SK-N-SH (cell line): ENCODE measurements around the gene FZD10. TPM values are rescaled to one million over a fixed set of nuclear protein-coding genes. Genes with fewer than 3 reads are reported as not detected.

Experiments used
- CTCF ChIA-PET: fragments of 300-600, 350-600 bp; formaldehyde crosslinking; extraction: SDS; loops from one replicate; lab custom pipeline; 2021; lab: Yijun Ruan, JAX
- POLR2A ChIA-PET: fragments of 350-600 bp; sonication (Branson Sonifier 250); formaldehyde crosslinking; extraction: SDS; loops from one replicate; lab custom pipeline; 2020; ENCODE audit warnings: antibody characterized with exemption, inconsistent platforms; lab: Yijun Ruan, JAX
- DNase-seq: peaks from one replicate; pipeline ENCODE4 v3.0.0; 2012
- H2AFZ ChIP-seq: fragments of 200-600 bp; sonication (generic); 2 replicates; pipeline ENCODE4 v1.8.1; 2016; ENCODE audit warnings: antibody characterized with exemption, mild to moderate bottlenecking, low read depth
- H3F3A ChIP-seq: fragments of 200-600 bp; sonication (generic); replicated peaks from 2 replicates; pipeline ENCODE3; 2016; ENCODE audit warnings: antibody characterized with exemption, mild to moderate bottlenecking; ENCODE audit not compliant: insufficient read depth
- H3K27ac ChIP-seq, 2 experiments: fragments of 200-500 bp in 1 of 2; fragments of 200-600 bp in 1 of 2; sonication (Bioruptor generic) in 1 of 2; sonication (generic), shearing (Covaris generic) in 1 of 2; 2 replicates each; pipeline versions ENCODE4 v1.5.1 to v1.6.1; 2014 to 2016; ENCODE audit warnings: low read depth in 2 of 2, inconsistent platforms in 1 of 2, low read length in 1 of 2, mild to moderate bottlenecking in 1 of 2, mixed read lengths in 1 of 2
- H3K27me3 ChIP-seq: fragments of 200-600 bp; sonication (generic), shearing (Covaris generic); 2 replicates; pipeline ENCODE4 v1.6.1; 2016; ENCODE audit warnings: mixed run types; ENCODE audit not compliant: insufficient read depth
- H3K36me3 ChIP-seq, 2 experiments: fragments of 200-500 bp in 1 of 2; fragments of 200-600 bp in 1 of 2; sonication (Bioruptor generic) in 1 of 2; sonication (generic) in 1 of 2; replicated peaks in 1 of 2; 2 replicates each; pipeline versions ENCODE3 to v1.5.1; 2014 to 2016; ENCODE audit warnings: low read length in 1 of 2, mild to moderate bottlenecking in 1 of 2; ENCODE audit not compliant: insufficient read depth in 2 of 2, control insufficient read depth in 1 of 2
- H3K4me1 ChIP-seq, 2 experiments: fragments of 200-500 bp in 1 of 2; fragments of 200-600 bp in 1 of 2; sonication (Bioruptor generic) in 1 of 2; sonication (generic), shearing (Covaris generic) in 1 of 2; 2 replicates each; pipeline versions ENCODE4 v1.5.1 to v1.6.1; 2014 to 2016; ENCODE audit warnings: low read depth in 1 of 2, low read length in 1 of 2, mixed run types in 1 of 2; ENCODE audit not compliant: insufficient read depth in 2 of 2, control insufficient read depth in 1 of 2
- H3K4me2 ChIP-seq: fragments of 200-600 bp; sonication (generic), shearing (Covaris generic); 2 replicates; pipeline ENCODE4 v1.6.1; 2017; ENCODE audit warnings: mixed run types
- H3K4me3 ChIP-seq, 2 experiments: fragments of 200-500 bp in 1 of 2; fragments of 200-600 bp in 1 of 2; sonication (Bioruptor generic) in 1 of 2; sonication (generic), shearing (Covaris generic) in 1 of 2; 2 replicates each; pipeline versions ENCODE4 v1.5.1 to v1.8.1; 2014 to 2016; ENCODE audit warnings: low read depth in 2 of 2, inconsistent platforms in 1 of 2, low read length in 1 of 2, mild to moderate bottlenecking in 1 of 2, mixed read lengths in 1 of 2, moderate library complexity in 1 of 2
- H3K79me2 ChIP-seq: fragments of 200-600 bp; sonication (generic); 2 replicates; pipeline ENCODE4 v1.8.1; 2017; ENCODE audit warnings: mild to moderate bottlenecking; ENCODE audit not compliant: insufficient read depth
- H3K9ac ChIP-seq: fragments of 200-600 bp; sonication (generic); 2 replicates; pipeline ENCODE4 v1.6.1; 2017; ENCODE audit warnings: mixed run types
- H3K9me2 ChIP-seq: fragments of 200-600 bp; sonication (generic); 2 replicates; pipeline ENCODE4 v1.6.1; 2017; ENCODE audit warnings: mixed run types
- H3K9me3 ChIP-seq: fragments of 200-600 bp; sonication (generic); 2 replicates; pipeline ENCODE4 v1.6.1; 2017; ENCODE audit warnings: mixed run types, mild to moderate bottlenecking, moderate library complexity
- H4K20me1 ChIP-seq: fragments of 200-600 bp; sonication (generic); 2 replicates; pipeline ENCODE4 v1.6.1; 2017; ENCODE audit warnings: mild to moderate bottlenecking, mixed run types; ENCODE audit not compliant: insufficient read depth
- EP300 ChIP-seq, 2 experiments: IDR thresholded peaks; 2 replicates each; pipeline versions ENCODE4 v1.4.0 to v1.6.1; 2012; ENCODE audit warnings: borderline replicate concordance in 1 of 2, low read depth in 1 of 2, low read length in 1 of 2
- FOSL2 ChIP-seq: IDR thresholded peaks from 2 replicates; pipeline ENCODE4 v1.4.0; 2012; ENCODE audit warnings: low read depth, mild to moderate bottlenecking, moderate library complexity, borderline replicate concordance
- GABPA ChIP-seq: IDR thresholded peaks from 2 replicates; pipeline ENCODE4 v1.4.0; 2012; ENCODE audit warnings: low read depth, mild to moderate bottlenecking
- GATA2 ChIP-seq: sonication (generic); formaldehyde crosslinking; IDR thresholded peaks from 2 replicates; pipeline ENCODE4 v1.5.0; 2020; ENCODE audit warnings: mild to moderate bottlenecking, missing genetic modification reagents
- JUND ChIP-seq: IDR thresholded peaks from 2 replicates; pipeline ENCODE4 v1.4.0; 2012
- MXI1 ChIP-seq: IDR thresholded peaks from 2 replicates; pipeline ENCODE4 v1.6.1; 2012; ENCODE audit warnings: mild to moderate bottlenecking, low read depth, low read length, improper control_type of control experiment
- NFIC ChIP-seq: IDR thresholded peaks from 2 replicates; pipeline ENCODE4 v1.4.0; 2012; ENCODE audit warnings: borderline replicate concordance
- NRF1 ChIP-seq: IDR thresholded peaks from 2 replicates; pipeline ENCODE4 v1.6.1; 2012; ENCODE audit warnings: low read depth, mild to moderate bottlenecking, low read length
- POLR2AphosphoS5 ChIP-seq: IDR thresholded peaks from 2 replicates; pipeline ENCODE4 v1.6.1; 2012; ENCODE audit warnings: low read depth, low read length
- RCOR1 ChIP-seq: fragments of 150-350 bp; IDR thresholded peaks from 2 replicates; pipeline ENCODE4 v1.6.1; 2017; ENCODE audit warnings: antibody characterized with exemption, low read length
- RFX5 ChIP-seq: IDR thresholded peaks from 2 replicates; pipeline ENCODE4 v1.6.1; 2012; ENCODE audit warnings: mild to moderate bottlenecking, improper control_type of control experiment, low read length
- RXRA ChIP-seq: IDR thresholded peaks from 2 replicates; pipeline ENCODE4 v1.4.0; 2012; ENCODE audit warnings: low read depth, mild to moderate bottlenecking, borderline replicate concordance
- SIN3A ChIP-seq: IDR thresholded peaks from 2 replicates; pipeline ENCODE4 v1.6.1; 2012; ENCODE audit warnings: low read depth, mild to moderate bottlenecking, low read length, moderate library complexity, borderline replicate concordance
- TAF1 ChIP-seq: IDR thresholded peaks from 2 replicates; pipeline ENCODE4 v1.6.1; 2012; ENCODE audit warnings: low read depth, mild to moderate bottlenecking, low read length, moderate library complexity, borderline replicate concordance
- TCF12 ChIP-seq: IDR thresholded peaks from 2 replicates; pipeline ENCODE4 v1.4.0; 2012
- TEAD4 ChIP-seq: IDR thresholded peaks from 2 replicates; pipeline ENCODE4 v1.4.0; 2012; ENCODE audit warnings: mild to moderate bottlenecking, borderline replicate concordance; ENCODE audit not compliant: insufficient read depth
- WGBS: methylation state at CpG from one replicate; pipeline ENCODE4 v1.1.6; 2017; ENCODE audit warnings: low lambda C conversion rate; 5-methylcytosine and 5-hydroxymethylcytosine counted together
- polyA plus RNA-seq, 3 experiments: library from polyadenylated mRNA; depleted of rRNA; stranded (reverse); fragments of >200 nt; gene quantifications; 2 replicates each; pipeline ENCODE4 v1.2.3, GENCODE V29; 2012
- TF ChIP-seq, protein P1 (sequence below): IDR thresholded peaks from 2 replicates; pipeline ENCODE4; 2012
- TF ChIP-seq, protein P2 (sequence below): IDR thresholded peaks from 2 replicates; pipeline ENCODE4 v1.4.0; 2012; ENCODE audit warnings: low read depth, borderline replicate concordance
- TF ChIP-seq, protein P3 (sequence below): IDR thresholded peaks from 2 replicates; pipeline ENCODE4 v1.6.1; 2012; ENCODE audit warnings: mild to moderate bottlenecking, low read depth, low read length, moderate library complexity

The FZD10 gene
- polyA plus RNA-seq, 1 of the 3 experiments (the other 2 are of a cell fraction), result not detected

DNA sequence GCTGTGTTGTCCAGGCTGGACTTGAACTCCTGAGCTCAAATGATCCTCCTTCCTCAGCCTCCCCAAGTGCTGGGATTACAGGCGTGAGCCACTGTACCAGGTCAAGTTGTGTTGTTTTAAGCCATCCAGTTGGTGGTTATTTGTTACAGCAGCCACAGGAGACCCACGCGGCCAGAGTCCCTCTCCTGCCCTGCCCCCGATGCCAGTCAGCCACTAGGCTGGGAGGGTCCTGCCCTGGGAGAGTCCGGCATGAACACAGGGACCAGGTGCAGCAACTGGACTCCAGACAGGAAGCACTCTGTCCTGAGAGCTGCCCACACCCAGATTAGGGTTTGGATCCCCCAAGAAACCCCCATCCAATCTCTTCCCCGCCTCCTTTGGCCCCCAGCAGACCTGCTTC lies 44.1 kb upstream of the FZD10 start:
- no peaks in the 10 kb centered on the region for H4K20me1 ChIP-seq
- no peaks in the 10 kb centered on the region for H3K36me3 ChIP-seq
- no peak overlapping the region for H3K27ac ChIP-seq
- H3K27me3 ChIP-seq, result no peaks in the 10 kb centered on the region
- ChIA-PET POLR2A (no interaction called here), CTCF (no interaction called here)
- WGBS, result 48% methylated on average over 5 of the region's 6 CpGs
- no peaks in the 10 kb centered on the region for H3F3A ChIP-seq
- TF ChIP-seq TCF12 (no peak), FOSL2 (no peak), GABPA (no peak), JUND (no peak), RFX5 (no peak), POLR2AphosphoS5 (no peak), RXRA (no peak), NFIC (no peak), GATA2 (CRISPR knock-in tag) (no peak)
- TF ChIP-seq, protein P1, sequence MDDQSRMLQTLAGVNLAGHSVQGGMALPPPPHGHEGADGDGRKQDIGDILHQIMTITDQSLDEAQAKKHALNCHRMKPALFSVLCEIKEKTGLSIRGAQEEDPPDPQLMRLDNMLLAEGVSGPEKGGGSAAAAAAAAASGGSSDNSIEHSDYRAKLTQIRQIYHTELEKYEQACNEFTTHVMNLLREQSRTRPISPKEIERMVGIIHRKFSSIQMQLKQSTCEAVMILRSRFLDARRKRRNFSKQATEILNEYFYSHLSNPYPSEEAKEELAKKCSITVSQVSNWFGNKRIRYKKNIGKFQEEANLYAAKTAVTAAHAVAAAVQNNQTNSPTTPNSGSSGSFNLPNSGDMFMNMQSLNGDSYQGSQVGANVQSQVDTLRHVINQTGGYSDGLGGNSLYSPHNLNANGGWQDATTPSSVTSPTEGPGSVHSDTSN, result no peak
- TF ChIP-seq, protein P2, sequence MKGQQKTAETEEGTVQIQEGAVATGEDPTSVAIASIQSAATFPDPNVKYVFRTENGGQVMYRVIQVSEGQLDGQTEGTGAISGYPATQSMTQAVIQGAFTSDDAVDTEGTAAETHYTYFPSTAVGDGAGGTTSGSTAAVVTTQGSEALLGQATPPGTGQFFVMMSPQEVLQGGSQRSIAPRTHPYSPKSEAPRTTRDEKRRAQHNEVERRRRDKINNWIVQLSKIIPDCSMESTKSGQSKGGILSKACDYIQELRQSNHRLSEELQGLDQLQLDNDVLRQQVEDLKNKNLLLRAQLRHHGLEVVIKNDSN, result no peak
- H3K4me2 ChIP-seq, result no peak overlapping the region
- H3K9ac ChIP-seq, result no peak overlapping the region
- no peaks in the 10 kb centered on the region for H3K9me3 ChIP-seq
- no peak overlapping the region for H2AFZ ChIP-seq
- H3K4me3 ChIP-seq, result no peak overlapping the region
- no peaks in the 10 kb centered on the region for H3K79me2 ChIP-seq
- DNase-seq, result no peak
- no peaks in the 10 kb centered on the region for H3K9me2 ChIP-seq
- H3K4me1 ChIP-seq, result no peaks in the 10 kb centered on the region; a peak in 1 of 4 replicates

DNA sequence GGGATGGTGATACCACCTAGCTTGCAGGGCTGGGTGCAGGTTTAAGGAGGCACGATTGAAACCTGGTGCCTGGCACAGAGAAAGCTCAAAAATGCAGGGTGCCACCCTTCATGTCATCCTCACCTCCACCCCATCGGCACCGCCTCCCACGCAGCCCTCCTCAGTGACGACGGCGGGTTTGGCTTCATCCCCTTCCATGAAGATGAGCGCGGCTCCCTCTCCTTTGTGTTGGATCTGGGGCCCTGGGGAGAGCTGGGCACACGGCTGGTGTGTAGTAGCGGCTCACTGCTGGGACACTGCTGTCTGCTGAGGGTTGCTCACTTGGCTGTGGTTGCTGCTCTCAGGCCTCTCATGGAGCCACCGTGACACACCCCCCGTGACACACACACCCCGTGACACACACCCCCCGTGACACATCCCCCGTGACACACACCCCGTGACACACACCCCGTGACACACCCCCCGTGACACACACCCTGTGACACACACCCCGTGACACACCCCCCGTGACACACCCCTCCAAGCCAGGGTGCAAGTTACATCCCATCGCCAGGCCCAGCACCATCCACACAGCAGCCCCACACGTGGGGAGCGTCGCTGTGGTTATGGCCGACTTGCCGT lies 42.9 kb upstream of the FZD10 start:
- H3K4me3 ChIP-seq, result no peak overlapping the region
- DNase-seq, result no peak
- TF ChIP-seq, protein P3, sequence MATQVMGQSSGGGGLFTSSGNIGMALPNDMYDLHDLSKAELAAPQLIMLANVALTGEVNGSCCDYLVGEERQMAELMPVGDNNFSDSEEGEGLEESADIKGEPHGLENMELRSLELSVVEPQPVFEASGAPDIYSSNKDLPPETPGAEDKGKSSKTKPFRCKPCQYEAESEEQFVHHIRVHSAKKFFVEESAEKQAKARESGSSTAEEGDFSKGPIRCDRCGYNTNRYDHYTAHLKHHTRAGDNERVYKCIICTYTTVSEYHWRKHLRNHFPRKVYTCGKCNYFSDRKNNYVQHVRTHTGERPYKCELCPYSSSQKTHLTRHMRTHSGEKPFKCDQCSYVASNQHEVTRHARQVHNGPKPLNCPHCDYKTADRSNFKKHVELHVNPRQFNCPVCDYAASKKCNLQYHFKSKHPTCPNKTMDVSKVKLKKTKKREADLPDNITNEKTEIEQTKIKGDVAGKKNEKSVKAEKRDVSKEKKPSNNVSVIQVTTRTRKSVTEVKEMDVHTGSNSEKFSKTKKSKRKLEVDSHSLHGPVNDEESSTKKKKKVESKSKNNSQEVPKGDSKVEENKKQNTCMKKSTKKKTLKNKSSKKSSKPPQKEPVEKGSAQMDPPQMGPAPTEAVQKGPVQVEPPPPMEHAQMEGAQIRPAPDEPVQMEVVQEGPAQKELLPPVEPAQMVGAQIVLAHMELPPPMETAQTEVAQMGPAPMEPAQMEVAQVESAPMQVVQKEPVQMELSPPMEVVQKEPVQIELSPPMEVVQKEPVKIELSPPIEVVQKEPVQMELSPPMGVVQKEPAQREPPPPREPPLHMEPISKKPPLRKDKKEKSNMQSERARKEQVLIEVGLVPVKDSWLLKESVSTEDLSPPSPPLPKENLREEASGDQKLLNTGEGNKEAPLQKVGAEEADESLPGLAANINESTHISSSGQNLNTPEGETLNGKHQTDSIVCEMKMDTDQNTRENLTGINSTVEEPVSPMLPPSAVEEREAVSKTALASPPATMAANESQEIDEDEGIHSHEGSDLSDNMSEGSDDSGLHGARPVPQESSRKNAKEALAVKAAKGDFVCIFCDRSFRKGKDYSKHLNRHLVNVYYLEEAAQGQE, result no peak
- no peak for TF ChIP-seq TAF1
- no peak for TF ChIP-seq NRF1
- TF ChIP-seq GABPA, result no peak
- no peak for TF ChIP-seq SIN3A
- no peak for TF ChIP-seq POLR2AphosphoS5
- no peak for TF ChIP-seq MXI1
- no peak for TF ChIP-seq TEAD4
- no peak for TF ChIP-seq GATA2 (CRISPR knock-in tag)
- no peak for TF ChIP-seq FOSL2
- no peak for TF ChIP-seq RXRA
- no peak for TF ChIP-seq RCOR1
- TF ChIP-seq, protein P2, result no peak
- TF ChIP-seq NFIC, result no peak
- no peak for TF ChIP-seq EP300 (IDR thresholded peaks at IDR 0.05; ENCODE audit: borderline replicate concordance in 1 of 2, low read depth in 1 of 2, low read length in 1 of 2)
- TF ChIP-seq RFX5, result no peak
- no peak for TF ChIP-seq TCF12
- TF ChIP-seq, protein P1, result no peak
- no peak overlapping the region for H3K9ac ChIP-seq
- no peak overlapping the region for H3K27ac ChIP-seq
- H3K9me2 ChIP-seq, result no peaks in the 10 kb centered on the region
- H4K20me1 ChIP-seq, result no peaks in the 10 kb centered on the region
- no peaks in the 10 kb centered on the region for H3K27me3 ChIP-seq
- no peaks in the 10 kb centered on the region; a peak in 1 of 4 replicates for H3K4me1 ChIP-seq
- WGBS, result 70% methylated on average over 25 of the region's 27 CpGs
- H3K9me3 ChIP-seq, result no peaks in the 10 kb centered on the region
- H3F3A ChIP-seq, result no peaks in the 10 kb centered on the region
- ChIA-PET CTCF (interaction anchor here (0.6 kb wide), 1 partner anchor 317 kb away, joined by 4 read pairs; no protein-coding TSS in a partner anchor), POLR2A (no interaction called here)
- H3K79me2 ChIP-seq, result no peaks in the 10 kb centered on the region
- no peak overlapping the region for H2AFZ ChIP-seq
- no peaks in the 10 kb centered on the region for H3K36me3 ChIP-seq
- H3K4me2 ChIP-seq, result no peak overlapping the region
